HG03354 (cell line): ENCODE data around the gene PSMC4.
A peak's percentile ranks its signal among the peaks of the same experiment; 100 is the strongest.

Source experiments
- ATAC-seq: cut with Tn5 transposase; IDR thresholded peaks from one replicate; pipeline ENCODE4 v1.9.1; 2021; ENCODE audit warnings: mild to moderate bottlenecking; ENCODE audit not compliant: unreplicated experiment, poor library complexity, severe bottlenecking

PSMC4 gene

DNA sequence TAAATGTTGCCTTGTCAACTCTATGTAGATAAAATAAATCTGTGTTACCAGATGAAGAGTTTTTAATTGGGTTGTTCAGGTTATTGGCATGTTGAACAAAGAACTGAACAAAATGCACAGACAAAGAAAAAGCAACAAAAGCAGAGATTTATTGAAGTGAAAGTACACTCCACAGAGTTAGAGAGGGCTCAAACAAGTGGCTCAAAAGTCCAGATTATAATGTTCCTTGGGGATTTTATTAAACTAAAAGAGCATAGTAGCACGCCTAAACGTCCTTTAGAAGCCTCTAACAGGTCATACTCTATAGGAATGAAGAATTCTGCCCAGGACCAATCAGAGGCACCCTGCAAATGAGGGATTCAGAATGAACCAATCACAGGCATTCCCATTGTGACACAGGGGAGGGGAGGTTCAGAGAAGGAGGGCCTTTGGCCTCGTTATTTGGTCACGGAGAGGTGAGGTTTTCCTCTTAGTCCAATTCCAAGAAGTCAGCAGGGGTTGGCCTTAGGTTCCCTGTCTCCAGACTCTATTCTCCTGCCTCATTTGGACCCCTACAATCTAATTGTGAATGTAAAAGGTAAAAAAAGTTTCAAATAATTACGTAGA, 12.8 kb downstream of the PSMC4 start:
- ATAC-seq = no peak

DNA sequence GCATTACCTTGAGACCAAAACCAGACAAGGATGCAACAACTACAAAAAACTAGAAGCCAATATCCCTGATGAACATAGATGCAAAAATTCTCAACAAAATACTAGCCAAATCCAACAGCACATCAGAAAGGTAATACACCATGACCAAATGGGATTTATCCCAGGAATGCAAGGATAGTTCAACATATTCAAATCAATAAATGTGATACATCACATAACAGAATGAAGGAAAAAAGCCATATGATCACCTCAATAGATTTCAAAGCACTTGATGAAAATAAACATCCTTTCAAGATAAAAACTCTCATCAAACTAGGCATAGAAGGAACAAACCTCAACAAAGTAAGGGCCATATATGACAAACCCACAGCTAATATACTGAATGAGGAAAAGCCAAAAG, 15.7 kb downstream of the PSMC4 start:
- no peak for ATAC-seq

DNA sequence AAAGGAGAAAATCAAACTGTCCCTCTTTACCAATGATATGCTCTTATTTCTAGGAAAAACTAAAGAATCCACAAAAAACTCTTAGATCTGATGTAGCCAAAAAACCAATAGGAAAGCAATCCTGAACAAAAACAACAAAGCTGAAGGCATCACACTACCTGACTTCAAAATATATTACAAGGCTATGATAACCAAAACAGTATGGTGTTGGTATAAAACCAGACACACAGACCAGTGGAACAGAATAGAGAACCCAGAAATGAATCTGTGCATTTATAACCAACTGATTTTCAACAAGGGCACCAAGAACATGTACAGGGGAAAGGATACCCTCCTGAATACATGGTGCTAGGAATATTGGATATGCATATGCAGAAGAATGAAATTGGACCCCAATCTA, 16.2 kb downstream of the PSMC4 start:
- ATAC-seq = no peak

DNA sequence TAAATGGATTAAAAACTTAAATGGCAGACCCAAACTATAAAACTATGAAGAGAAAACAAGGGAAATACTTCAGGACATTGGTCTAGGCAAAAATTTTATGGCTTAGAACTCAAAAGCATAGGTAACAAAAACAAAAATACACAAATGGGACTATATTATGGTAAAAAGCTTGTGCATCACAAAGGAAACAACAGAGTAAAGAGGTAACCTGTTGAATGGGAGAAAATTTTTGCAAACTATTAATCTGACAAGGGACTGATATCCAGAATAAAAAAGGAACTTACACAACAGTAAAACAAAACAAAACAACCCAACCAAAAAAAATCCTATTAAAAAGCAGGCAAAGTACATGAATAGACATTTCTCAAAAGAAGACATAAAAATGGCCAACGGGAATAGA, 16.6 kb downstream of the PSMC4 start:
- no peak for ATAC-seq

DNA sequence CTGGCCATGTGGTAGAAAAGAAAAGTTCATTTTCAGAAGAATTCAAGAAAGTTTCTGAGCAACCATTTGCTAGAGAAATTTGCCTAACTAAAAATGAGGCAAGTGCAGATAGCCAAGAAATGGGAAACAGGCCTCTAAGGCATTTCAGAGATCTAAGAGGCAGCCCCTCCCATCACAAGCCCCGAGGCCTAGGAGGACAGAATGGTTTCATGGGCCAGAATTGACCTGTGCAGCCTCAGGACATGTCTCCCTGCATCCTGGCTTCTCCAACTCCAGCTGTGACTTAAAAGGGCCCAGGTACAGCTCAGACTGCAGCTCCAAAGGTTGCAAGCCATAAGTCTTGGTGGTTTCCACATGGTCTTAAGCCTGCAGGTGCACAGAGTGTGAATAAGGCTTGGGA, 22.6 kb downstream of the PSMC4 start:
- no peak for ATAC-seq

DNA sequence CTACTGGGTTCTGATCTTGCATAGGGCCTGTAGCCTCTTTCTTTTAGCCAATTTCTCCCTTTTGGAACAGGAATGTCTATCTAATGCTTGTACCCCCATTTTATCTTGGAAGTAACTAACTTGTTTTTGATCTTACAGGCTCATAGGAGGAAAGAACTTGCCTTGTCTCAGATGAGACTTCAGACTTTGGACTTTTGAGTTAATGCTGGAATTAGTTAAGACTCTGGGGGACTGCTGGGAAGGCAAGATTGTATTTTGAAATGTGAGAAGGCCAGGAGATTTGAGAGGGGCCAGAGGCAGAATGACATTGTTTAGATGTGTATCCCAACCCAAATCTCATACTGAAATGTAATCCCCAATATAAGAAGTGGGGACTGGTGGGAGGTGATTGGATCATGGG, 23.4 kb downstream of the PSMC4 start:
- no peak for ATAC-seq

DNA sequence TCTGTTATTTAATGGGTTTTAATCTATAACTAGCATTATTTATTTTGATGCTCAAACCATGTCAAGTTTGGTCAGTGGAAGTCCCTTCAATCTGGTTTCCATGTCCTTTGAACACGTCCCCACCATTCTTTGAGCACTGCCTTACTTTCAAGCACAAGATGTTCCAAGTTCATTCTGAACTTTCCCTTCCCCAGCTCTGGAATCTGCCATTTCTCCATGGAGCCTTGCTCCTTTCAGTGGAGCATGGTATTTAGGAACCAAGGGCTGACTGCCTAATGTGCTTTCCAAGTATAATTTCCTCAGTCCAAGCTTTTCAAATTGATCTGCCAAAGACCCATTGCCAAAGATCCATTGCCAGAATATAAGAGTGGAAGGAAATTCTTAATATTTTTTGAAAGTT, 24.8 kb downstream of the PSMC4 start:
- no peak for ATAC-seq

DNA sequence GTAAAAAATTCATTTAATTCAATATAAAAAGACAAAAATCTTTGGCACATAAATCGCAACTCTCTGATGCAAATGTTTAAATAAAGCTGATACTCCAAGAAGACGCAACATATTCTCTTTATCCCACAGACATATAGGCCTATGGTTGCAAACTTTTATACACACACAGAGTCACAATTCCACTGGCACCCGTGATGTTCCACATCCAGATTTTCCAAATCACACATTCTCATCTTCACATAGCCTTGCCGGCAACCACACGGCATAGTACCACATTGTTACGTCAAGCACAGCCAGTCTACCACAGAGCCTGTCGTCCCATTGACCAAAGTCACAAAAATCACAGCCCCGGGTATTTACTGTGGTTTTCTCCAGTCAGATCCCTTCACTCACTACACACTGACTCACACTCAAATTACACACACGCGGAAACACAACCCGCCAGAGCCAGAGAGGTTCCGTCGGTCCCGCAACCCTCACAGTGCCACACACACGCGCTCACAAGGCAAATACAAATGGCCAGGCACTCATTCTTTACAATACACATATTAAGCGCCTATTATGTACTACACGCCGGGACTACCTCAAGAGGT, 25.3 kb downstream of the PSMC4 start:
- ATAC-seq = peak; percentile 27

DNA sequence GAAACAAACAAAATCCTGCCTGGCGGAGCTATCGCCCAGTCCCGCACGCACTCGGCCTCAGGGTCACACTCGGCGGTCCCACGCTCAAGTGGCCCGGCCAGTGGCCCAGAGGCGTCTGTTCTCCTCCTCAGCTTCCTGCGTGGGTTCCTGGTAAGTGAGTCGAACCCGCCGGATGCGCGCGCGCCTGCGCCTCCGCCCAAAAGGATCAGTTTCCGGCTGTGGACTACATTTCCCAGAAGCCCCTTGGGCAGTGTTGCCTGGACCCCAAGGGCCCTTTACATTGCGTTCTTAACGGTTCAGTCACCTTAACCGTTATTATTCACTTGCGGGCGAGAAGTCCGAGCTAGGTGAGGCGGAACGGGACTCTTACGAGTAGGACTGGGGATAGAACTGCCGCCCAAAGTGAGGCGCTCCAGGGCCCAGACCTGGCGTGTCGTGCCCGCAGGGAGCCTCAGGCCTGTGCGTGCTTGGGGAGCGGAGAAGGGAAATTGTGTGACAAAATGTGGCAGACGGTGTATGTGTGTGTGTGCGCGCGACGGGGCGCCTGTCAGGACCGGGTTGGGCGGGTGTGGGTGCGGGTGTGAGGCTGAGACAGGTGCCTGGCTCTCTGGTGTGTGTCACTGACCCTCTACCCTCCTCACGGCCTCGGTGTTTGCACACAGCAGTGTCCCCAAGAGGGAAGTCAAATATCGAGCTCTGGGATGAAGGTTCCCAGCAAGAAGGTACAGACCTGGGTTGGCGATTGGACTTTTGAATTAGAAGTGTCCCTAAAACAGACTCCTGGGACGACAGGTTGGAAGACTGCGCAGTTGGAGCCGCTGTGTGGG, 26.1 kb downstream of the PSMC4 start, which contains the start of gene ZNF546:
Gene ZNF546, plus strand, starts transcription at position 250 of the 827 bp plus-strand sequence. CDS start 1,267 bp downstream, outside the sequence.
- peak; percentile 90 for ATAC-seq

DNA sequence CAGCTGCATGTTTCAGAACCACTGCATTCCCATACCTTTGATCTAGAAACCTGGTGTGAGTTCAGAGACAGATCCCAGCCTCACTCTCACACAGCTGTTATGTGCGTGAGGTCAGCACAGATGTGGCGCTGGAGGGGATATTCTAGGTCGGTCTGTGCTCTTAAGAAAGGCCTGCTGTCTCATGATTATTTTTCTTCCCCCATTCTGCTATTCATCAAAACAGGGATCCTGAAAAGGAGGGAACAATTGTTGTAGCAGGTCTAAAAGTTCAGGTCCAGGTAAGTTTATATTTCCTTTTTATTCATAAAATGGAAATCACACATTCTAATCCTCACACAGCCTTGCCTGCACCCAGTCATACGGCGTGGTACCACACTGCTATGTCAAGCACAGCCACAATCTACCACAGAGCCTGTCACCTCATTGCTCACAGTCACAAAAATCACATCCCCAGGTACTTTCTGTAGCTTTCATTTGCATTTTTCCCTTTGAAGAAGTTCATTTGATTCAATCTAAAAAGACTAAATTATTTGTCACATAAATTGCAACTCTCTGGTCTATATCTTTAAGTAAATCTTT, 26.8 kb downstream of the PSMC4 start:
- no peak for ATAC-seq

DNA sequence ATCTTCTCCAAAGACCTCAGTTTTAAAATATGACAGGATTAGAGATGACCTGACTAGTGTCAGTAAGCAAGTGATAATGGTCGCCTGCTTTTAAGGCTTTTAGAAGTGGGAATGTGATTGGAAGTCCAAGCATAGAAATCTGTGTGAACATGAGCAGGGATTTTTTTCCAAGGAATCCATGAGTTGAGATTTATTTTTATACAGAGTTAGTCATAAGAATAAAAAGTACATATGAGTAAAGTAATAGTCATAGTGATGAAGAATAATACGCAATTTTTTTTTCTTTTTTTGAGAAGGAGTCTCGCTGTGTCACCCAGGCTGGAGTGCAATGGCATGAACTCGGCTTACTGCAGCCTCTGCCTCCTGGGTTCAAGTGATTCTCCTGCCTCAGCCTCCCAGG, 27.5 kb downstream of the PSMC4 start:
- no peak for ATAC-seq

DNA sequence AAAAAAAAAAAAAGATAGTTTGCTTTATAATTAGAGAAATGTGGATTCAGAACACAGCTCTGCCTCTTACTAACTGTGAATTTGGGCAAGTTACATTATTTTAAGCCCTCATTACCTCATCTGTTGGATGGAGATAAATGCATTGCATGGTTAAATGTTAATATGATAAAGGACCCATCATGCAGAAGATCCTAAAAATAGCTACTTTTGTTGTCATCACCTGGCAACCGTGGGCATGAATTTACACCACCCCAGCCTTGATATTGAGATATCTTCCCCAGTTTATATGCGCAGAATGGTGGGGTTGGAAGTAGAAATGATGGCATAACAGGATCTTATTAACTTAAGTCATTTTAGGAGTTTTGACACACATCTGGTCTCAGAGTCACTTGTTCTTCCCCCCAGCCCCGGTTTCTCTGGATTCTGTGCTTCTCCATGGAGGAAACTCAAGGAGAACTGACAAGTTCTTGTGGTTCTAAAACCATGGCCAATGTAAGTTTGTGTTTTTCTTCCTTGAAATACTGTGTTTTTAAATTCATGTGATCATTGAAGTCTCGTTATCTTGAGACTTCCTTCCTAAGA, 34.8 kb downstream of the PSMC4 start:
- no peak for ATAC-seq

DNA sequence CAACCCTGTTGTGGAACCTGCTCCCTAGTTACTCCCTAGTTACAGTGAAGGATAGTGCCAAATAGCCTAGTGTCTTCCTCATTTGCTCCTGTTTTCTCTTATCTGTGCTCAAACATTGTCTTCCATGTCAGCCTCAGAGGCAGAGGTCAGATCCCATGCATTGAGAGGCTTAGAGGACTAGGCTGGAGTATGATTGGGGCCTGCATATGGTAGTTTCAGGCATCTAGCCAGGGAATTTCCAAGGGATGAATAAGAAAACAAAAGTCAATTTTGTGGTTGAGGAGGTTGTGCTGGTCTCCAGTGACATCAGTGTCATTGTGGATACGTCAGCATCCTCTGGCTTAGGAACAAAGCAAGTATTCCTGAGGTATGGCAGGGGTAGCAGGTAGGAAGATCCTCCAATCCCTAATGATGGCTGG, 35.3 kb downstream of the PSMC4 start:
- no peak for ATAC-seq

DNA sequence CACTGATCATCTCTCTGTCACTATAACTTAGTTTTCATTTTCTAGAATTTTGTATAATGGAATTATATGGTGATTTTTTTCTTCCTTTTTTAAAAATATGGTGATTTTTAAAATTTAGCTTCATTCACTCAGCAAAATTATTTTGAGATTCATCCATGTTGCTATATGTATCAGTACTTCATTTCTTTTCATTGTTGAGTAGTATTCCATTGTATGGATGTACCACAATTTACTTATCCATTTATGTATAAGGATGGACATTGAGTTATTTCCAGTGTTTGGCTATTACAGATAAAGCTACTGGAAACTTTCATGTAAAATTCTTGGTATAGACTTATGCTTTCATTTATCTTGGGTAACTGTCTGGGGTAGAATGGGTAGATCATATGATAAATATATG, 38.7 kb downstream of the PSMC4 start:
- no peak for ATAC-seq

DNA sequence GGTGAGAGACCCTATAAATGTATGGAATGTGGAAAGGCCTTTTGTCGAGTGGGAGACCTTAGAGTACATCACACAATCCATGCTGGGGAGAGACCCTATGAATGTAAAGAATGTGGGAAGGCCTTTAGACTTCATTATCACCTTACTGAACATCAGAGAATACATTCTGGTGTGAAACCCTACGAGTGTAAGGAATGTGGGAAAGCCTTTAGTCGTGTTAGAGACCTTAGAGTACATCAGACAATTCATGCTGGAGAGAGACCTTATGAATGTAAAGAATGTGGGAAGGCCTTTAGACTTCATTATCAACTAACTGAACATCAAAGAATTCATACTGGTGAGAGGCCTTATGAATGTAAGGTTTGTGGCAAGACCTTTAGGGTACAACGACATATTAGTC, 43.0 kb downstream of the PSMC4 start:
- no peak for ATAC-seq

DNA sequence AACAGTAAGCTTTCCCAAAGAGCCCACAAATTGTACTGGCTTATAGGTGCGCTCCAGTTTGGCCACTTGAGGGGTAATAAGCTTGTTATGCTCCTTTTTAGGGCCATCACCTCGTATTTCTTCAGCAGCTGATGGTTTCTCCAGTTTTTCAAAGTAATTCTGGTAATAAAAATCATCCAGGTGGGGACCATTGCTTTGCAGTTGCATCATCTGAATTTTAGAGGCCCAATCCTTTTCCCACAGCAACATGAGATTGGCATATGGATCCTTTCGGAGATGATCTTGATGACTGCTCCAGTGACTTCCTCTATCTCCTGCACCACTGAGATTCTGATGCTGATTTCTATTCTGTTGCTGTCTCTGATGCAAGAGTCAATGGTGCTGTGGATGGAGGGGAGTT, 53.0 kb downstream of the PSMC4 start:
- ATAC-seq = no peak

DNA sequence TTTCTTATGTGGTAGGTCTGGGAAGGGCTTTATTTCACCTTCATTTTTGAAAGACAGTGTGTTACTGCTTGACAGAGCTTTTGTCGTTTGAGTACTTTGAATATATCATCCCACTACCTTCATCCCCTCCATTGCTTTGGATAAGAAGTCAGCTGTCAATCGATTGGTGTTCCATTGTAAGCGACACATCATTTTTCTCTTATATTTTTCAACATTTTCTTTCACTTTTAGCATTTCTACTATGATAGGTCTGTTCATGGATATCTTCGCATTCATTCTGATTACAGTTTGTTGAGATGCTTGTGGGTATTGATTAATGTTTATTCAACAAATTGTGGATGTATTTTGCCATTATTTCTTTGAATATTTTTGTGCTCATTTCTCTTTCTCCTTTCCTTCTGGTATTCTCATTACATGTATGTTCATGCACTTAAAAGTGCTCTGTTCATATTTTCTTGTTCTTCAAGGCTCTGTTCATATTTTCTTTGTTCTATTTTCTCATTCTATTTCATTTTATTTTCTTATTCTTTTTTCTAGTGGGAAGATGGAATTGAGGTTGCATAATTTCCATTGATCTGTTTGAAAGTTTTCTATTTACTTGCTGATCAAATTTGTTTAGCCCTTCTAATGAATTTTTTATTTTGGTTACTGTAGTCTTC, 55.1 kb downstream of the PSMC4 start:
- ATAC-seq = no peak

DNA sequence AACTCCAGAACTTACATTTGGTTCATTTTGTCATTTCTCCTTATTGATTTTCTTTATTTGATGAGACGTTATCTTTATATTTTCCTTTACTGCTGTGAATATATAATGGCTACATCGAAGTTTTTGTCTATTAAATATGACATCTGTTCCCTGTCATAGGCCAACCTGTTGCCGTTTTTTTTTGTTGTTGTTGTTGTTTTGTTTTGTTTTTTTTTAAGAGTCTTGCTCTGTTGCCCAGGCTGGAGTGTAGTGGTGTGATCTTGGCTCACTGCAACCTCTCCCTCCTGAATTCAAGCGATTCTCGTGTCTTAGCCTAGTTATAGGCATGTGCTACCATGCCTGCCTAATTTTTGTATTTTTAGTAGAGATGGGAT, 55.6 kb downstream of the PSMC4 start:
- no peak for ATAC-seq
